IPS-20b (cell line): Measurements from ENCODE around the gene TRPM5.

Experiments used
- H3K27ac ChIP-seq: one replicate; pipeline ENCODE4 v1.5.1; 2013; ENCODE audit warnings: low read length
- H3K27me3 ChIP-seq: 2 replicates; pipeline ENCODE4 v1.6.1; 2013; ENCODE audit warnings: mild to moderate bottlenecking, low read length, inconsistent platforms; ENCODE audit not compliant: insufficient read depth
- H3K36me3 ChIP-seq: 2 replicates; pipeline ENCODE4 v1.6.1; 2013; ENCODE audit warnings: low read depth, mild to moderate bottlenecking, inconsistent platforms, low read length, moderate library complexity; ENCODE audit not compliant: insufficient read depth
- H3K4me1 ChIP-seq: 2 replicates; pipeline ENCODE4 v1.6.1; 2013; ENCODE audit warnings: mild to moderate bottlenecking, control low read depth, inconsistent platforms, low read length, moderate library complexity; ENCODE audit not compliant: insufficient read depth
- H3K4me3 ChIP-seq: 2 replicates; pipeline ENCODE4 v1.5.1; 2013; ENCODE audit warnings: mild to moderate bottlenecking, low read length, inconsistent platforms
- H3K9ac ChIP-seq: 2 replicates; pipeline ENCODE4 v1.6.1; 2013; ENCODE audit warnings: low read depth, mild to moderate bottlenecking, inconsistent platforms, low read length, moderate library complexity
- H3K9me3 ChIP-seq: 2 replicates; pipeline ENCODE4 v1.6.1; 2013; ENCODE audit warnings: mild to moderate bottlenecking, low read depth, low read length, inconsistent platforms; ENCODE audit not compliant: insufficient read depth

The TRPM5 gene

GRCh38 chr11:2439820-2440219, 4.5 kb downstream of the TRPM5 start:
- H3K27me3 ChIP-seq: peaks cover 78% of the 10 kb centered on the region

GRCh38 chr11:2437516-2437915, 6.8 kb downstream of the TRPM5 start:
- peaks cover 67% of the 10 kb centered on the region for H3K27me3 ChIP-seq
- no peak overlapping the region for H3K4me3 ChIP-seq
- H3K27ac ChIP-seq: no peak overlapping the region
- H3K9me3 ChIP-seq: no peaks in the 10 kb centered on the region
- H3K9ac ChIP-seq: no peak overlapping the region
- H3K36me3 ChIP-seq: no peaks in the 10 kb centered on the region
- no peaks in the 10 kb centered on the region for H3K4me1 ChIP-seq

More at GRCh38 chr11:2439820-2440219, 4.5 kb downstream of the TRPM5 start:
- Histone ChIP-seq H3K27ac (no peak overlapping the region), H3K4me1 (no peaks in the 10 kb centered on the region), H3K36me3 (no peaks in the 10 kb centered on the region), H3K4me3 (no peak overlapping the region), H3K9me3 (no peaks in the 10 kb centered on the region), H3K9ac (no peak overlapping the region)

GRCh38 chr11:2436521-2437031, 7.7 kb downstream of the TRPM5 start:
- H3K9me3 ChIP-seq: no peaks in the 10 kb centered on the region
- H3K4me3 ChIP-seq: no peak overlapping the region
- peaks cover 58% of the 10 kb centered on the region for H3K27me3 ChIP-seq
- H3K36me3 ChIP-seq: no peaks in the 10 kb centered on the region
- H3K4me1 ChIP-seq: no peaks in the 10 kb centered on the region
- no peak overlapping the region for H3K27ac ChIP-seq
- no peak overlapping the region for H3K9ac ChIP-seq

DNA sequence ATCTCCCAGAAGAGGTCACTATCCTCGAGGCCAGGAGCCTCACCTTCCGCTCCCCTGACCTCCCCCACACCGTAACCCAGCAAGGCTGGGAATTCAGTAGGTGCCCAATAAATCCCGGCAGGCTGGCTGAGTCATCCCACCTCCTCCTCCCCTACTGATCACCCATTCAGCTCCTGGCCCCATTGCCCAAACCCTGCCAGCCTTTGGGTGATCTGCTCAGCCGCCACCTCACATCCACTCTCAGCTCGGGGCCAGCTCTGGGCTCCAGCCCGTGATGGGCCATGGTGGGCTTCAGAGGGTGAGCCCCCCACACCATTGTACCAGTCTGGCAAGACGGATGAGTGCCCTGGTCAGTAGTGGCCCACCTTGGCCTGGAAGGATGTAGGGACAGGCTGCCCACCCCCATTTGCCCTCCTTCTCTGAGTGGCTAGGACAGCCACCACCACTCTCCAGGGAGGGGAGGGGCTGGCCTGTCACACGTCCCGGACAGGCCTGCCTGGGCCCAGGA, 8.2 kb downstream of the TRPM5 start:
- Histone ChIP-seq H3K4me3 (no peak overlapping the region), H3K27me3 (peaks cover 53% of the 10 kb centered on the region), H3K36me3 (no peaks in the 10 kb centered on the region), H3K9me3 (no peaks in the 10 kb centered on the region), H3K9ac (no peak overlapping the region), H3K4me1 (no peaks in the 10 kb centered on the region), H3K27ac (no peak overlapping the region)

DNA sequence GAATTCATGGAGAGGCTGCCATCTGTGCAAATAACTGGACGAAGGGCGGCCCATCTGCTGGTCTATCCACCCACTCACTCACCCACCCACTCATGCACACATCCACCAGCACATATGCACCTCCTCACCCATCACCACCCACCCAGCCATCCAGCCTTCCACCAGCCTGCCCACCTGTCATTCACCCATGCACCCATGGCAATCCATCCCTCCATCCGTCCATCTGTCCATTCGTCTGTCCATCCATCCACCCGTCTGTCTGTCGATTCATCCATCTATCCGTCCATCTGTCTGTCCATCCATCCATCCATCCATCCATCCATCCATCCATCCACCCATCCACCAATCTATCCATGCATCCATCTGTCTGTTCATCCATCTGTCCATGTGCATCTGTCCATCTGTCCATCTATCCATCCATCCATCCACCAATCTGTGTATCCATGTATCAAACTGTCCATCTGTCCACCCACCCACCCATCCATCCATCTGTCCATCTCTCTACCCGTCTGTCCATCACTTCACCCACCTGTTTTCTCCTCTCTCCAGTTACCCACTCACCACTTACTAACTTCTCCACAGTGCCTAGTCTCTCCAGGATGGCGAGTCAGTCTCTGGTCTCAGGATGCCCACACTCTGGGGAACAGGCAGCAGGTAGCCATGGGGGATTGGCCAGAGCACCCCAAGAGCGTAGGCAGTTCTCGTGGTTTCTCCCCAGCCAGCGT, 8.9 kb downstream of the TRPM5 start:
- no peaks in the 10 kb centered on the region for H3K9me3 ChIP-seq
- H3K27me3 ChIP-seq: peaks cover 46% of the 10 kb centered on the region
- H3K4me1 ChIP-seq: no peaks in the 10 kb centered on the region
- no peak overlapping the region for H3K9ac ChIP-seq
- no peak overlapping the region for H3K4me3 ChIP-seq
- no peak overlapping the region for H3K27ac ChIP-seq
- H3K36me3 ChIP-seq: no peaks in the 10 kb centered on the region

- H3K27ac ChIP-seq: no peak overlapping the region
- H3K4me1 ChIP-seq: no peaks in the 10 kb centered on the region
- peaks cover 4% of the 10 kb centered on the region; the same call in 1 of the 2 replicates for H3K9me3 ChIP-seq
- no peak overlapping the region for H3K9ac ChIP-seq
- H3K36me3 ChIP-seq: no peaks in the 10 kb centered on the region
- H3K27me3 ChIP-seq: peaks cover 39% of the 10 kb centered on the region
- H3K4me3 ChIP-seq: no peak overlapping the region
Measured at GRCh38 chr11:2434506-2435255, 9.6 kb downstream of the TRPM5 start.

GRCh38 chr11:2434008-2434407, 10.3 kb downstream of the TRPM5 start:
- no peaks in the 10 kb centered on the region for H3K4me1 ChIP-seq
- H3K36me3 ChIP-seq: no peaks in the 10 kb centered on the region
- H3K4me3 ChIP-seq: no peak overlapping the region
- no peak overlapping the region for H3K9ac ChIP-seq
- peaks cover 33% of the 10 kb centered on the region for H3K27me3 ChIP-seq
- H3K27ac ChIP-seq: no peak overlapping the region
- peaks cover 7% of the 10 kb centered on the region; the same call in 1 of the 2 replicates for H3K9me3 ChIP-seq

- no peak overlapping the region for H3K4me3 ChIP-seq
- H3K27me3 ChIP-seq: peaks cover 28% of the 10 kb centered on the region
- no peaks in the 10 kb centered on the region for H3K36me3 ChIP-seq
- no peak overlapping the region for H3K27ac ChIP-seq
- no peak overlapping the region for H3K9ac ChIP-seq
- peaks cover 7% of the 10 kb centered on the region; the same call in 1 of the 2 replicates for H3K9me3 ChIP-seq
- H3K4me1 ChIP-seq: no peaks in the 10 kb centered on the region
Measured at GRCh38 chr11:2433106-2433925, 11.0 kb downstream of the TRPM5 start.

- no peak overlapping the region for H3K27ac ChIP-seq
- no peak overlapping the region for H3K9ac ChIP-seq
- no peaks in the 10 kb centered on the region for H3K36me3 ChIP-seq
- peaks cover 21% of the 10 kb centered on the region for H3K27me3 ChIP-seq
- H3K4me1 ChIP-seq: no peaks in the 10 kb centered on the region
- H3K9me3 ChIP-seq: peaks cover 7% of the 10 kb centered on the region; the same call in 1 of the 2 replicates
- H3K4me3 ChIP-seq: no peak overlapping the region
Measured at GRCh38 chr11:2432628-2433071, 11.7 kb downstream of the TRPM5 start.

DNA sequence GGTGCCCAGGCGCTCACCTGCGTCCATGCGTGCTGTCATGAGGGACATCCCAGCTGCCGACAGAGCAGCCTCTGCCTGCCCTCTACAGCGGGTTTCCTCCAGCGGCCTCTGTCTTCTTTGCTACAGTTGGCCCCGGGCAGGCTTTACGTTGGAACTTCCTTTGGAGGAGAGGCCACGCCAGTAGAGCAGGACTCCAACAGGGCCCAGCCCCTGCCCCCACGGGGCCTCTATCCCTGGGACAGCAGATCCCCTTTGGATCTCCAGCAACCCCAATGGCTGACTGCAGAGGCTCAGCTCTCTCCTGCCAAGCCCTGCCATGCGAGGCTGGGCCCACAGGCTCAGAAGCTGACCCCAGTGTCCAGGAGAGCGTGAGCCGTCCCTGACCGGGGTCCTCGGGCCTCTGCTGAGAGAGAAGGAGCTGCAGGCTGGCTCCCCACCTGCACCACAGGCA, 12.1 kb downstream of the TRPM5 start:
- H3K9me3 ChIP-seq: peaks cover 7% of the 10 kb centered on the region; the same call in 1 of the 2 replicates
- no peak overlapping the region for H3K27ac ChIP-seq
- no peak overlapping the region for H3K4me3 ChIP-seq
- H3K36me3 ChIP-seq: no peaks in the 10 kb centered on the region
- peaks cover 17% of the 10 kb centered on the region for H3K27me3 ChIP-seq
- no peak overlapping the region for H3K9ac ChIP-seq
- no peaks in the 10 kb centered on the region for H3K4me1 ChIP-seq

- Histone ChIP-seq H3K27me3 (peaks cover 16% of the 10 kb centered on the region), H3K4me1 (no peaks in the 10 kb centered on the region), H3K27ac (no peak overlapping the region), H3K9ac (no peak overlapping the region), H3K4me3 (no peak overlapping the region), H3K36me3 (no peaks in the 10 kb centered on the region), H3K9me3 (peaks cover 7% of the 10 kb centered on the region; the same call in 1 of the 2 replicates)
Measured at GRCh38 chr11:2431395-2431794, 12.9 kb downstream of the TRPM5 start.
